NCI-H1092 treated with DMSO at 0.1 percent for 48 hours (cell line): ENCODE results near the gene PDE6H.

Source experiments
- DNase-seq: peaks from one replicate; lab custom pipeline; 2025; lab: John Stamatoyannopoulos, UW

PDE6H gene

DNA sequence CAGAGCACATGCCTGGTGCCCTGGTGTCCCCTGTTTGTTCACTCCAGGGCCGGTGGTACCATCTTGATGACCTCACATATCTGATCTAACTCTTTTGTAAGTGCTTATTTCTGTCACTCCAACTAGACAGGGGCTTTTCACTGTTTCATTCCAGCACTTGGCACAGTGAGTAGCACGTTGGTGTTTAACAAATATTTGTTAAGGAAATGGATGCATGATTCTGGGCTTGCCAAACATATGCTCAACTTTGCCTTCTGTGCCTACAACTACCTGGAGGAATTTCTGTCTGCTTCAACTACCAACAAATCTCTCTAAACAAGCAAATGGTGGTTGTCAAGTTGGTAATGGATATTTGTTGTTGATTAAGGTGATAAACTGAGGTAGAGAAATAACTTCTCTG, 31.6 kb downstream of the PDE6H start:
- DNase-seq = no peak

DNA sequence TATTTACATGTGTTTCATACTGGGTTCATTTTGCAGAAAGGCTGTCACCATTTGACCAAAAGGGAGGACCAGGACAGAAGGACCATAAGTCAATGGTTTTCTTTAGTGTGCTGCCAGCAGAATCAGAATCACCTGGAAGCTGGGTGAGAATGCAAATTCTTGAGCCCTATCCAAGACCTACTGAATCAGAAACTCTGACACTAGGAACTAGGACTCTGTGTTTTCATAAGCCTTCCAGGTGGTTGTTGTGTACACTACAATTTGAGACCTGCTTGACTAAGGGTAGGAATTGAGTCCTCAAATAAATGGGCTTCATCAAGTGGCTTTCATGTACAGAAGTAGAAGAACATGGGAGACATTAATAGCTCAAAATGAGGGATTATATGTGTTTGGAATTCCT, 32.2 kb downstream of the PDE6H start:
- peak; percentile 46 for DNase-seq

DNA sequence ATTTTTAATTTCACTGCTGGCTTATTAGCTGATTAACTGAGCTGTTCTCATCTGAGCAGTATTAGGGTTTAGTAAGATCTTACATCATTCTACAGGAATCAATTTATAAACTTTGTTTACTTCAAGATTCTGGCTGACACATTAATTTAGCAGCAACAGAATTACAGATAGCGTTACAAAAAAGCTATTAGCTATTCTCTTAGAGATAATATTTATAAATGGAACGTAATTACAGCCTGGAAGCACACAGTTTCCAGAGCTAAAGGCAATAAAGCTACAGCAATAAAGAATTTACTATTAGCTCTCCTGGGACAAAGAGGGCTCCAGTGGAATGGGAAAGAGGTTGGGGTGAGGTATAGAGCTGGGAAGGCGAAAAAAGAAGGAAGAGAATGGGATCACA, 34.7 kb downstream of the PDE6H start:
- DNase-seq = no peak

DNA sequence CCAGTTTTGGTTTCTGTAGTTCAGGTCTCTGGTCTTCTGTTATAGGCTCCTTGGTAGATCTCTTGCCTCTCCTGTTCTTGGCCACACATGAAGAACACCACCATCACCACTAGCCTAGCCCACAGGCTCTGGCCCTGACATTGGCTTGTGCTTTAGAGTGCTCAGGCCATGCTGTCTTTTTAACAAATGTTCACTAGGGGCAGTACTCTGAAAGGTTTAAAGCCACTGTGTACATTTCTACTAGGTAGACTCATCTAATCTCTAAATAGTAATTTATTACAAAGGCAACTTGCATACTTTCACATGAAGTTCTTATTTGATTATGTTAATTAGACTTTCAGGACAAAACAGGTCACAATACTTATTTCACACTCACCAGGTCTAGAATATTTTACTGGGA, 38.3 kb downstream of the PDE6H start:
- DNase-seq = no peak

DNA sequence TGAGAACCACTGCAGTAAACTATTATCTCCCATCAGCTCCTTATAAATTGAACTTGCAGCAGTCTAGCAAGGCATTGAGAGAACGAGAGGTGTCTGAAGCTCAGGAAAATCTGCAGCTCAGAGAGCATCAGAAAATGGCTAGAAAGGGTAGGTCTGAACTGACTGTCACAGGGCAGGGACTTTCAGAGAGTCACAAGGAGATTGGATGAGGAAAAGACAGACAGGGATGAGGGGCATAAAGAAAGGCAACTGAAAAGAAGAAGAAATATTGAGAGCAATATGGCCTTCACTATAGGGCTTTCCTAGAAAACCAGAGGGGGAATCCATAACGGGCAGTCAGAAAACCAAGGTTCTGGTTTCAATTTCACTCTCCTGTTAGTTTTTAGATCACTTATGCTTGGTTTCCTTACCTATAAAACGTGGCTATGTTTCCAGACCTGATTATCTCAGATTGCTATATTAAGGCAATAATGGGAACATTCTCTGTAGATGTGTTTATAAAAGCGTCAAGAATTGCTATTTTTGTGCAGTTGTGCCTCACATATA, 40.9 kb downstream of the PDE6H start:
- DNase-seq = no peak

DNA sequence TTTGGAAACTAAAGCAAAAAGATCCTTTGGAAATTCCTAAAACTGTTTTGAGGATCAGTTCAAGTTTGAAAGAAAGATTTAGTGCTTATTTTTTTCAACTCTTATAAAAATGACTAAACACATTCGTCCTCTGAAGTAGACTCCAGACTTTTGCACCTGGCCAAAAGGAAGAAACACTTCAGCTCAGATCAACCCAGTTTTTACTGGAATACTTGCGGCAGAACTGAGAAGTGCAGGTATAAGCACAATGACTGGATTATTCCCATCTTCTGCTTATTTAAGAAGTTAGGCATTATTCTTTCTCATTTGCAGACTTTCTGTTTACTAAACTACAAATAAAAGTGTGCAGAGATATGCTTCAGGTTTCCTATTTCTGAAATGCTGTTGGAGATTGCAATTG, 41.9 kb downstream of the PDE6H start:
- DNase-seq = no peak

DNA sequence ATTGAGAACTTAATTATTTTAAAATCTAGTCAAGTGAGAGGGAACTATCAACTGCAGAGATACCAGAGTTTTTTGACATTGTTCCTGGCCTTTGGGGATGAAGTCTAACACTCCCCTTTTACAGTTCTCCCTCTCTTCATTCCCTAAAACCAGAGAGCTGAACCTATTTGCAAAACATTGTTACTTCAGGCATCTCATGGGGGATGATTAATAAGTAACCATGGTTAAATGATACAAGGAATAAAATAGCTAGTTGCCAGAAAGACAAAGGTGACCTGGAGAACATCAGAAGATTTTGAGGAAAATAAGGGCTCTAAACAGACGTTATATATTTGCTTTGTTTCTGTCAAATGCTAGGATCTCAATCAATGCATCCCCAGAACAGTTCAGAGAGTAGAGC, 42.3 kb downstream of the PDE6H start:
- no peak for DNase-seq

DNA sequence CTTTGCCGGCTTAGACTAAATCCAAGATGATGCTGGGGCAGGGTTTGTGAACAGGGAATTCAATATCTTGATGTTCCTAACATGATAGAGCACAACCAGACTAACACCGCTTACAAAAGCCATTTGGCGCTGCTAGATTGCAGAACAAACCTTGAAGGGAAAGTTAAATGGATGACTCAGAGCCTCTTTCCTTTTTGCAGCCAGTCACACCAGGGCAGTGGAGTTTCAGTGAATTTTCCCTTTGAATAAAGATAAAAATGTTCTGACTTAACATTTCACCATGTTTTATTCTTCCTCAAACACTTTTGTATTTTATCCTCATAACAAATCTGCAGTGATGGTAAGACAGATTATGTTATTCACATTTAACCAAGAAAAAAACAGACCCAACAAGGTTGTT, 47.3 kb downstream of the PDE6H start:
- DNase-seq = no peak
